ENCODE data around the gene TNRC18. TPM values are rescaled to one million over a fixed set of nuclear protein-coding genes. Genes with fewer than 3 reads are reported as not detected.

TNRC18 gene
- total RNA-seq, 2 donors from 2014 or later = 32.0 to 53.6 TPM

DNA sequence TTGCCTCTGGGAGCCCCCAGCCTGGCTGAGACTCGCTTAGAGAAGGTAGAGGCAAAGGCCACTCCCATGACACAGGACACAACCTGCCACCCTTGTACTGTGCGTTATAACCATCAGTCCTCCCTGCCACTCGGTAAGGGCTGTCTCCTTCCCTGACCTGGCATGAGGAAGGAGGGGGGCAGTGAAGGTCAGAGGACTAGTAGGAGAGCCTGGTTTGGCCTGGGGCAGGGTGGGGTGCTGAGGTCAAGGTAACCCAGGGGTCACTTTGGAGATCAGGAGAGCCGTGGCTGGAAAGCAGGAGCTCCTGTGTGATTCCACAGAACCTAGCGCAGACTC, 6.9 kb upstream of the TNRC18 start:
- DNase-seq (ENCODE audit: low spot score) = no peak
- Histone ChIP-seq H3K36me3 (no peaks in the 10 kb centered on the region), H3K4me1 (peaks cover 0 to 28% of the 10 kb centered on the region in 2 donors), H3K27ac (peak overlapping the region; percentile 99 to 100), H3K9me3 (no peaks in the 10 kb centered on the region), H3K4me3 (no peak overlapping the region), H3K27me3 (no peaks in the 10 kb centered on the region)
- TF ChIP-seq, protein P1, sequence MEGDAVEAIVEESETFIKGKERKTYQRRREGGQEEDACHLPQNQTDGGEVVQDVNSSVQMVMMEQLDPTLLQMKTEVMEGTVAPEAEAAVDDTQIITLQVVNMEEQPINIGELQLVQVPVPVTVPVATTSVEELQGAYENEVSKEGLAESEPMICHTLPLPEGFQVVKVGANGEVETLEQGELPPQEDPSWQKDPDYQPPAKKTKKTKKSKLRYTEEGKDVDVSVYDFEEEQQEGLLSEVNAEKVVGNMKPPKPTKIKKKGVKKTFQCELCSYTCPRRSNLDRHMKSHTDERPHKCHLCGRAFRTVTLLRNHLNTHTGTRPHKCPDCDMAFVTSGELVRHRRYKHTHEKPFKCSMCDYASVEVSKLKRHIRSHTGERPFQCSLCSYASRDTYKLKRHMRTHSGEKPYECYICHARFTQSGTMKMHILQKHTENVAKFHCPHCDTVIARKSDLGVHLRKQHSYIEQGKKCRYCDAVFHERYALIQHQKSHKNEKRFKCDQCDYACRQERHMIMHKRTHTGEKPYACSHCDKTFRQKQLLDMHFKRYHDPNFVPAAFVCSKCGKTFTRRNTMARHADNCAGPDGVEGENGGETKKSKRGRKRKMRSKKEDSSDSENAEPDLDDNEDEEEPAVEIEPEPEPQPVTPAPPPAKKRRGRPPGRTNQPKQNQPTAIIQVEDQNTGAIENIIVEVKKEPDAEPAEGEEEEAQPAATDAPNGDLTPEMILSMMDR (IDR thresholded peaks at IDR 0.05) = no peak

DNA sequence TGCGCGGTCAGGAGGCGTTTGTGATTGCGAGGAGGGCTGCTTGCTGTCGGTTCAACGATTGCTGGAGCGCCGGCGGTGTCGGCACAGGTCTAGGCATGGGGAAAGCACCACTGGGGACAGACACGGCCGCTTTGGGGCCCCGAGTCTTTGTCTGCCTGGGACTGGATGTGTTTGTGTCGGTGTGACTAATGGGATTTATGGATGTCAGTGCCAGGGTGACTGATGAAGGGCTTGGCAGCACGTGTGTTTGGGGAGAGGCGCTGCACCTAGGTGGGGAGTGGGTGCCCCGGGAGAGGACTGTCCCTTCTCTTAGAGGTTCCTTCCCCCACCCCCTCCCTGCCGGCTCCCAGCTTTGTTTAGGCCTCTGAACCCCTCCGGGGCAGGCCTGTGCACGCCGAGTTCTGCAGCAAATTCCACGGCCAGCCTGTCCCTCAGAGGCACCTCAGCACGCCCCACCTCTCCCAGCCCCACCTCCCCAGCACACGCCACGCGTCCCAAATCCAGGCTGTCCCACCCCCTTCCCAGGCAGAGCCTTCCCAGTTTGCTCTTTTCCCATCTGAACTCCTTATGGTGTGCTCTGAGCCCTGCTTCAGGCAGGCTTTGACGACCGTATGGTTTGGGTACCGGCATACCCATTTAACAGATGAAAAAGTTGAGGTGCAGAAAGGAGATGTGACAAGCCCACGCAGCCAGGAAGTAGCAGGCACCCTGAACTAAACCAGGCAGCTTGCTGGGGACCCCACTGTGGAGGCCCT, 6.4 kb upstream of the TNRC18 start:
- H3K4me3 ChIP-seq = peak overlapping the region; percentile 91 to 97
- DNase-seq (ENCODE audit: low spot score) = no peak
- TF ChIP-seq, protein P1 (IDR thresholded peaks at IDR 0.05) = no peak
- H3K27ac ChIP-seq = peak overlapping the region; percentile 99 to 100
- peaks cover 0 to 28% of the 10 kb centered on the region in 2 donors for H3K4me1 ChIP-seq
- H3K9me3 ChIP-seq = no peaks in the 10 kb centered on the region
- no peaks in the 10 kb centered on the region for H3K36me3 ChIP-seq
- no peaks in the 10 kb centered on the region for H3K27me3 ChIP-seq

DNA sequence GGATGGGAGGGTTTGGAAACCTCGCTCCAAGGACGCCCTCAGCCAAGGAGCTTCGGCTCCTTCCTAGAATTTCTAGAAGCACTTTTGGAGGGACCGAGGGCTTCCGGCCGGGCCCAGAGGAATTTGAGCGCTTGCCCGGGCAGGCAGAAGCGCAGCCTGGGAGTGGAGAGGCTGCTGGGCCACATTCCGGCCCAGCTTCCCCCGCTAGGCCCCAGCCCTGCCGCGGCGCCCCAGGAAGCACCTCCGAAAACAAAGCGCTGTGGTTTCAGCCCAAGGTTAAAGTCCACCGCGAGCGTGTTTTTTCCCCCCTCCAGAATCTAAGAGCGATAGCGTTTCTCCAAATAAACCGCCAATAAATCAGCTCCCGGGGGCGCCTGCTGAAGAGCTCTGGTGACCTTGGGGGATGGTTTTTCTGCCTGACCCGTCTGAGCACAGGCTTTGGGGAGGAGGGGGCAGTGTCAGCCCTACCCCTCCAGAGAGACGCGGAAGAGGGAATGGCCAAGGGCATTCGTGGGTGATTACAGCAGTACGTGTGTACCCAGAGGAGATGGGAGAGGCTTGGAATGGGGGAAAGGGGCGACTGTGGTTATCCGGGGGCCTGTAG, 5.7 kb upstream of the TNRC18 start:
- TF ChIP-seq, protein P1 (IDR thresholded peaks at IDR 0.05) = no peak
- no peak for DNase-seq (ENCODE audit: low spot score)
- Histone ChIP-seq H3K4me1 (peaks cover 0 to 28% of the 10 kb centered on the region in 2 donors), H3K27ac (peak overlapping the region; percentile 99 to 100), H3K27me3 (no peaks in the 10 kb centered on the region), H3K9me3 (no peaks in the 10 kb centered on the region), H3K4me3 (peak overlapping the region; percentile 91 to 97), H3K36me3 (no peaks in the 10 kb centered on the region)

DNA sequence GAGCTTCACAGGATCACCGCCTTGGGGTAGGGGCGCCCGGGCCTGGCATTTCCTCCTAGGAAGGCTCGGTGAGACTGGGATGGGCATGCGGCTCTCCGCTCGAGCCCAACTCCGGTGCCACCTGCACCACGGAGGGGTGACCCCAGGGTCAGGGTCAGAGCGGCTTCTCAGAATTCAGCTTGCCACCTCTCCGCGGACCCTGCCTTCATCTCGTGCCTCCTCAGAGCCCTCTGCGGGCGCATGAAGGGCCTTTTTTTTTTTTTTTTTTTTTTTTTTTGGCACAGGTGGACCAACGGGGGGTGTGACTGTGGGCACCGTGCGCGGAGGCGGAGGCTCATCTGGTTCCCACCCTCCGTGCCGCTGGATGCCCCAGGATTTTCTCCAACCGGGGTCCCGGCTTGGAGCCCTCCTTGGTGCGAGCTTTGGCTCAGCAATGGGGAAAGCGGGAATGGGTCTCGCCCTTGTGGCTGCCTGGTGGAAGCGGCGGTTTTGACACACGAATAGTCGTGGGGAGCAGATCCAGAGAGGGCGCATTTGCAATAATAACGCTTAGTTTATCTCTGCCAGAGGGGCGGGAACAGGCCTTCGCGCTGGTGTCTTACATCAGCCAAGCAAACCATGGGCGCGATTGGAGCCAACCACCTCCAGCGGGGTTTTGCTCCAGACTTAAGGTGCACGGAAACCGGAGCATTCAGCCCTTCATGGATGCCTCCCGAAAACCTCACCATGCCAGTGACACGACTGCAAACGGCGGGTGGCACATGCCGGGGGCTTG, 5.0 kb upstream of the TNRC18 start:
- TF ChIP-seq, protein P1 (IDR thresholded peaks at IDR 0.05) = peak in 1 of 2 donors; percentile 15
- Histone ChIP-seq H3K27me3 (no peaks in the 10 kb centered on the region), H3K4me3 (peak overlapping the region; percentile 91 to 97), H3K27ac (peak overlapping the region; percentile 99 to 100), H3K4me1 (peaks cover 0 to 28% of the 10 kb centered on the region in 2 donors), H3K9me3 (no peaks in the 10 kb centered on the region), H3K36me3 (no peaks in the 10 kb centered on the region)
- DNase-seq (ENCODE audit: low spot score) = peak; percentile 92

DNA sequence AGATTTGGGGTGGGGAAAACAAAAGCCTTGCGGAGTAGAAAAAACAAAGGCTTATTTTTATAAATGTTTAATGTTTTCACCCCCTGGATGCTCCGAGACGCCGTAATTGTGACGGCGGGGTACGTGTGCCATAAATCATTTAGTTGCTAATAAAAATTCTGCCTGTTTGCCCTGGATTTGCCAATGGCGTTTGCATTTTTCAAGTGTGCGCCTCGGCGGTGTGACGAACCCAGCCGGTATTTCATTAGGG, 2.5 kb upstream of the TNRC18 start:
- Histone ChIP-seq H3K27ac (peak overlapping the region; percentile 99 to 100), H3K9me3 (no peaks in the 10 kb centered on the region), H3K36me3 (no peaks in the 10 kb centered on the region), H3K27me3 (no peaks in the 10 kb centered on the region), H3K4me1 (peaks cover 0 to 28% of the 10 kb centered on the region in 2 donors), H3K4me3 (peak overlapping the region; percentile 91 to 97)
- DNase-seq (ENCODE audit: low spot score) = no peak
- TF ChIP-seq, protein P1 (IDR thresholded peaks at IDR 0.05) = no peak
